ENCODE results near the gene SND1.

DNA sequence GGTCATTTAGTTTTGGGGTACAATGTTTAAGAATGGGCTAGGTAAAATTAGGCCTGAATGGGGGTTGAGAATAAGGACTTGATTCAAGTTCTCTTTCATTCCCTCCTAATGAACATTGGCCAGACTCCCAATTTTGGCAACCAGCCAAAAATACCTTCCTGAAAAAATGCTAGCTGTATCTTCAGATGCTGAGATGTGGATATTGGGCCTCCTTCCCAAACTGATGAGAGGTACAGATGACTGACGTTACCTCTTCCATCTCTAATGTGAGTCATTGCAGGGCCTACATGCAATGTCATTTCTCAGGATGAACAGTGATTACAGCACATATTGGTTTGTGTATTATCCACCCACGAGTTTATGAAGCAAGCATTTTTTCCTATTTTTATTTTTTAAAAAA is 151.6 kb downstream of the SND1 start:
- TF ChIP-seq EZH2 (IDR thresholded peaks at IDR 0.05), result no peak
- TF ChIP-seq POLR2AphosphoS5 (IDR thresholded peaks at IDR 0.05; ENCODE audit: borderline replicate concordance, low read depth, low read length), result no peak
